Measurements from ENCODE around the gene TMX4. TPM values are rescaled to one million over a fixed set of nuclear protein-coding genes. Genes with fewer than 3 reads are reported as not detected.

The TMX4 gene
- total and polyA plus RNA-seq, 2 of the 8 experiments (the other 6 are each of a cell fraction or from before 2014, with no cell fraction given) = 2.1 to 7.8 TPM

DNA sequence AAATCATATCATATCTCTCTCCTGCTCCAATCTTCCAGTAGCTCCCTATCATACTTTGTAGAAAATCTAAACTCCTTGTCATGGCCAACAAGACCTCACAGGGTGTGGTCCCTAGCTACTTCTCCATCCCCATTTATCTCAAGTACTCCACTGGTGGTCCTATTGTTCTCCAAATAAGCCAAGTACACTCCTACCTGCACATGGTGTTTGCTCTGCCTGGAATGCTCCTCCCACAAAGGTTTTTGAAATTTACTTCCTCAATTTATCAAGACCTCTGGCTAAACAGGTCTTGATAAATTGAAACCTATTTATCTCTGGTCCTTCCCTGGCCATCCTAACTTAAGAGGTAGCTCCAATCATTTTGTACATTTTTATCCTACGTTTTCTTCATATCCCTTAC is 12.1 kb downstream of the TMX4 start (continued):
- TF ChIP-seq, protein P1, sequence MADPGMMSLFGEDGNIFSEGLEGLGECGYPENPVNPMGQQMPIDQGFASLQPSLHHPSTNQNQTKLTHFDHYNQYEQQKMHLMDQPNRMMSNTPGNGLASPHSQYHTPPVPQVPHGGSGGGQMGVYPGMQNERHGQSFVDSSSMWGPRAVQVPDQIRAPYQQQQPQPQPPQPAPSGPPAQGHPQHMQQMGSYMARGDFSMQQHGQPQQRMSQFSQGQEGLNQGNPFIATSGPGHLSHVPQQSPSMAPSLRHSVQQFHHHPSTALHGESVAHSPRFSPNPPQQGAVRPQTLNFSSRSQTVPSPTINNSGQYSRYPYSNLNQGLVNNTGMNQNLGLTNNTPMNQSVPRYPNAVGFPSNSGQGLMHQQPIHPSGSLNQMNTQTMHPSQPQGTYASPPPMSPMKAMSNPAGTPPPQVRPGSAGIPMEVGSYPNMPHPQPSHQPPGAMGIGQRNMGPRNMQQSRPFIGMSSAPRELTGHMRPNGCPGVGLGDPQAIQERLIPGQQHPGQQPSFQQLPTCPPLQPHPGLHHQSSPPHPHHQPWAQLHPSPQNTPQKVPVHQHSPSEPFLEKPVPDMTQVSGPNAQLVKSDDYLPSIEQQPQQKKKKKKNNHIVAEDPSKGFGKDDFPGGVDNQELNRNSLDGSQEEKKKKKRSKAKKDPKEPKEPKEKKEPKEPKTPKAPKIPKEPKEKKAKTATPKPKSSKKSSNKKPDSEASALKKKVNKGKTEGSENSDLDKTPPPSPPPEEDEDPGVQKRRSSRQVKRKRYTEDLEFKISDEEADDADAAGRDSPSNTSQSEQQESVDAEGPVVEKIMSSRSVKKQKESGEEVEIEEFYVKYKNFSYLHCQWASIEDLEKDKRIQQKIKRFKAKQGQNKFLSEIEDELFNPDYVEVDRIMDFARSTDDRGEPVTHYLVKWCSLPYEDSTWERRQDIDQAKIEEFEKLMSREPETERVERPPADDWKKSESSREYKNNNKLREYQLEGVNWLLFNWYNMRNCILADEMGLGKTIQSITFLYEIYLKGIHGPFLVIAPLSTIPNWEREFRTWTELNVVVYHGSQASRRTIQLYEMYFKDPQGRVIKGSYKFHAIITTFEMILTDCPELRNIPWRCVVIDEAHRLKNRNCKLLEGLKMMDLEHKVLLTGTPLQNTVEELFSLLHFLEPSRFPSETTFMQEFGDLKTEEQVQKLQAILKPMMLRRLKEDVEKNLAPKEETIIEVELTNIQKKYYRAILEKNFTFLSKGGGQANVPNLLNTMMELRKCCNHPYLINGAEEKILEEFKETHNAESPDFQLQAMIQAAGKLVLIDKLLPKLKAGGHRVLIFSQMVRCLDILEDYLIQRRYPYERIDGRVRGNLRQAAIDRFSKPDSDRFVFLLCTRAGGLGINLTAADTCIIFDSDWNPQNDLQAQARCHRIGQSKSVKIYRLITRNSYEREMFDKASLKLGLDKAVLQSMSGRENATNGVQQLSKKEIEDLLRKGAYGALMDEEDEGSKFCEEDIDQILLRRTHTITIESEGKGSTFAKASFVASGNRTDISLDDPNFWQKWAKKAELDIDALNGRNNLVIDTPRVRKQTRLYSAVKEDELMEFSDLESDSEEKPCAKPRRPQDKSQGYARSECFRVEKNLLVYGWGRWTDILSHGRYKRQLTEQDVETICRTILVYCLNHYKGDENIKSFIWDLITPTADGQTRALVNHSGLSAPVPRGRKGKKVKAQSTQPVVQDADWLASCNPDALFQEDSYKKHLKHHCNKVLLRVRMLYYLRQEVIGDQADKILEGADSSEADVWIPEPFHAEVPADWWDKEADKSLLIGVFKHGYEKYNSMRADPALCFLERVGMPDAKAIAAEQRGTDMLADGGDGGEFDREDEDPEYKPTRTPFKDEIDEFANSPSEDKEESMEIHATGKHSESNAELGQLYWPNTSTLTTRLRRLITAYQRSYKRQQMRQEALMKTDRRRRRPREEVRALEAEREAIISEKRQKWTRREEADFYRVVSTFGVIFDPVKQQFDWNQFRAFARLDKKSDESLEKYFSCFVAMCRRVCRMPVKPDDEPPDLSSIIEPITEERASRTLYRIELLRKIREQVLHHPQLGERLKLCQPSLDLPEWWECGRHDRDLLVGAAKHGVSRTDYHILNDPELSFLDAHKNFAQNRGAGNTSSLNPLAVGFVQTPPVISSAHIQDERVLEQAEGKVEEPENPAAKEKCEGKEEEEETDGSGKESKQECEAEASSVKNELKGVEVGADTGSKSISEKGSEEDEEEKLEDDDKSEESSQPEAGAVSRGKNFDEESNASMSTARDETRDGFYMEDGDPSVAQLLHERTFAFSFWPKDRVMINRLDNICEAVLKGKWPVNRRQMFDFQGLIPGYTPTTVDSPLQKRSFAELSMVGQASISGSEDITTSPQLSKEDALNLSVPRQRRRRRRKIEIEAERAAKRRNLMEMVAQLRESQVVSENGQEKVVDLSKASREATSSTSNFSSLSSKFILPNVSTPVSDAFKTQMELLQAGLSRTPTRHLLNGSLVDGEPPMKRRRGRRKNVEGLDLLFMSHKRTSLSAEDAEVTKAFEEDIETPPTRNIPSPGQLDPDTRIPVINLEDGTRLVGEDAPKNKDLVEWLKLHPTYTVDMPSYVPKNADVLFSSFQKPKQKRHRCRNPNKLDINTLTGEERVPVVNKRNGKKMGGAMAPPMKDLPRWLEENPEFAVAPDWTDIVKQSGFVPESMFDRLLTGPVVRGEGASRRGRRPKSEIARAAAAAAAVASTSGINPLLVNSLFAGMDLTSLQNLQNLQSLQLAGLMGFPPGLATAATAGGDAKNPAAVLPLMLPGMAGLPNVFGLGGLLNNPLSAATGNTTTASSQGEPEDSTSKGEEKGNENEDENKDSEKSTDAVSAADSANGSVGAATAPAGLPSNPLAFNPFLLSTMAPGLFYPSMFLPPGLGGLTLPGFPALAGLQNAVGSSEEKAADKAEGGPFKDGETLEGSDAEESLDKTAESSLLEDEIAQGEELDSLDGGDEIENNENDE (IDR thresholded peaks at IDR 0.05; ENCODE audit: insufficient replicate concordance, low read length) = no peak
- TF ChIP-seq, protein P2, sequence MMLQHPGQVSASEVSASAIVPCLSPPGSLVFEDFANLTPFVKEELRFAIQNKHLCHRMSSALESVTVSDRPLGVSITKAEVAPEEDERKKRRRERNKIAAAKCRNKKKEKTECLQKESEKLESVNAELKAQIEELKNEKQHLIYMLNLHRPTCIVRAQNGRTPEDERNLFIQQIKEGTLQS (IDR thresholded peaks at IDR 0.05; ENCODE audit: insufficient read depth, low read depth, low read length) = no peak

Measured in H1 (cell line).